Measurements from ENCODE around the gene RBFA.

GRCh38 chr18:80009661-80010550, 24.3 kb upstream of the RBFA start:
- TF ChIP-seq POLR2AphosphoS5 (IDR thresholded peaks at IDR 0.05; ENCODE audit: low read depth, low read length) (no peak), SPI1 (IDR thresholded peaks at IDR 0.05; ENCODE audit: low read depth, low read length) (no peak), POLR2A (IDR thresholded peaks at IDR 0.05; ENCODE audit: low read depth, low read length) (no peak), TAF1 (IDR thresholded peaks at IDR 0.05; ENCODE audit: low read depth, low read length) (no peak), PAX5 (IDR thresholded peaks at IDR 0.05; ENCODE audit: insufficient read depth, low read length, severe bottlenecking) (no peak), POU2F2 (IDR thresholded peaks at IDR 0.05; ENCODE audit: low read depth, low read length) (no peak)
